ENCODE results near the gene USP44.
"Not testable (repeated sequence)": the region's sequence is repeated elsewhere in the genome, so short reads cannot be mapped to it uniquely, and the experiment has no call there.

Gene USP44

GRCh38 chr12:95551305-95551704 lies at the start of gene USP44:
USP44 (minus strand) TSS chr12:95551476; CDS start chr12:95534256, 17,220 bp downstream.
- Mint-ChIP-seq H3K9me3 (peaks cover 7% of the 10 kb centered on the region), H3K4me3 (peak within 1 kb of the TSS; percentile 81), H3K27me3 (peaks cover 3% of the 10 kb centered on the region), H3K27ac (peak within 1 kb of the TSS; percentile 88), H3K4me1 (ENCODE audit: low read depth) (peaks cover 71% of the 10 kb centered on the region), H3K36me3 (ENCODE audit: low read depth) (peaks cover 8% of the 10 kb centered on the region)

GRCh38 chr12:95600567-95600966 lies 49.3 kb upstream of the USP44 start:
- no peak overlapping the region for H3K4me3 Mint-ChIP-seq
- H3K27me3 Mint-ChIP-seq, result no peaks in the 10 kb centered on the region
- H3K36me3 Mint-ChIP-seq (ENCODE audit: low read depth), result no peaks in the 10 kb centered on the region
- H3K9me3 Mint-ChIP-seq, result no peaks in the 10 kb centered on the region
- H3K4me1 Mint-ChIP-seq (ENCODE audit: low read depth), result no peaks in the 10 kb centered on the region
- no peak overlapping the region for H3K27ac Mint-ChIP-seq

GRCh38 chr12:95599880-95600279 lies 48.6 kb upstream of the USP44 start:
- H3K4me3 Mint-ChIP-seq, result no peak overlapping the region
- no peaks in the 10 kb centered on the region for H3K9me3 Mint-ChIP-seq
- H3K27me3 Mint-ChIP-seq, result no peaks in the 10 kb centered on the region
- H3K27ac Mint-ChIP-seq, result no peak overlapping the region
- H3K4me1 Mint-ChIP-seq (ENCODE audit: low read depth), result no peaks in the 10 kb centered on the region
- no peaks in the 10 kb centered on the region for H3K36me3 Mint-ChIP-seq (ENCODE audit: low read depth)

GRCh38 chr12:95594136-95594535 lies 42.9 kb upstream of the USP44 start:
- no peak overlapping the region for H3K27ac Mint-ChIP-seq

GRCh38 chr12:95593266-95593871 lies 42.1 kb upstream of the USP44 start:
- no peaks in the 10 kb centered on the region for H3K4me1 Mint-ChIP-seq (ENCODE audit: low read depth)
- H3K4me3 Mint-ChIP-seq, result no peak overlapping the region

More at GRCh38 chr12:95594136-95594535, 42.9 kb upstream of the USP44 start:
- H3K27me3 Mint-ChIP-seq, result no peaks in the 10 kb centered on the region
- no peak overlapping the region for H3K4me3 Mint-ChIP-seq
- no peaks in the 10 kb centered on the region for H3K9me3 Mint-ChIP-seq
- H3K36me3 Mint-ChIP-seq (ENCODE audit: low read depth), result no peaks in the 10 kb centered on the region
- no peaks in the 10 kb centered on the region for H3K4me1 Mint-ChIP-seq (ENCODE audit: low read depth)

GRCh38 chr12:95591731-95592130 lies 40.5 kb upstream of the USP44 start:
- Mint-ChIP-seq H3K27ac (no peak overlapping the region), H3K4me1 (ENCODE audit: low read depth) (no peaks in the 10 kb centered on the region), H3K9me3 (no peaks in the 10 kb centered on the region), H3K27me3 (peaks cover 3% of the 10 kb centered on the region), H3K4me3 (no peak overlapping the region), H3K36me3 (ENCODE audit: low read depth) (no peaks in the 10 kb centered on the region)

More at GRCh38 chr12:95593266-95593871, 42.1 kb upstream of the USP44 start:
- no peaks in the 10 kb centered on the region for H3K9me3 Mint-ChIP-seq
- H3K27me3 Mint-ChIP-seq, result no peaks in the 10 kb centered on the region
- H3K27ac Mint-ChIP-seq, result no peak overlapping the region
- H3K36me3 Mint-ChIP-seq (ENCODE audit: low read depth), result no peaks in the 10 kb centered on the region

GRCh38 chr12:95590775-95591174 lies 39.5 kb upstream of the USP44 start:
- no peaks in the 10 kb centered on the region for H3K9me3 Mint-ChIP-seq
- H3K27ac Mint-ChIP-seq, result no peak overlapping the region
- no peak overlapping the region for H3K4me3 Mint-ChIP-seq
- no peaks in the 10 kb centered on the region for H3K36me3 Mint-ChIP-seq (ENCODE audit: low read depth)
- H3K27me3 Mint-ChIP-seq, result peaks cover 3% of the 10 kb centered on the region
- no peaks in the 10 kb centered on the region for H3K4me1 Mint-ChIP-seq (ENCODE audit: low read depth)

GRCh38 chr12:95583933-95584332 lies 32.7 kb upstream of the USP44 start:
- Mint-ChIP-seq H3K27me3 (peaks cover 3% of the 10 kb centered on the region), H3K4me3 (no peak overlapping the region), H3K4me1 (ENCODE audit: low read depth) (no peaks in the 10 kb centered on the region), H3K9me3 (no peaks in the 10 kb centered on the region), H3K36me3 (ENCODE audit: low read depth) (no peaks in the 10 kb centered on the region), H3K27ac (no peak overlapping the region)

GRCh38 chr12:95582230-95583058 lies 31.2 kb upstream of the USP44 start:
- Mint-ChIP-seq H3K9me3 (no peaks in the 10 kb centered on the region), H3K27me3 (peaks cover 3% of the 10 kb centered on the region), H3K4me1 (ENCODE audit: low read depth) (no peaks in the 10 kb centered on the region), H3K27ac (no peak overlapping the region), H3K4me3 (no peak overlapping the region), H3K36me3 (ENCODE audit: low read depth) (no peaks in the 10 kb centered on the region)

- peaks cover 8% of the 10 kb centered on the region for H3K27me3 Mint-ChIP-seq
- no peak overlapping the region for H3K27ac Mint-ChIP-seq
- H3K36me3 Mint-ChIP-seq (ENCODE audit: low read depth), result no peaks in the 10 kb centered on the region
- H3K4me3 Mint-ChIP-seq, result no peak overlapping the region
- no peaks in the 10 kb centered on the region for H3K9me3 Mint-ChIP-seq
- H3K4me1 Mint-ChIP-seq (ENCODE audit: low read depth), result peaks cover 17% of the 10 kb centered on the region
These were observed 26.5 kb upstream of the USP44 start for GRCh38 chr12:95577820-95578219.

- Mint-ChIP-seq H3K4me1 (ENCODE audit: low read depth) (peaks cover 24% of the 10 kb centered on the region), H3K27ac (no peak overlapping the region), H3K27me3 (peaks cover 8% of the 10 kb centered on the region), H3K36me3 (ENCODE audit: low read depth) (no peaks in the 10 kb centered on the region), H3K9me3 (no peaks in the 10 kb centered on the region), H3K4me3 (no peak overlapping the region)
These were observed 23.6 kb upstream of the USP44 start for GRCh38 chr12:95574799-95575452.

- Mint-ChIP-seq H3K27me3 (peaks cover 8% of the 10 kb centered on the region), H3K4me1 (ENCODE audit: low read depth) (peaks cover 24% of the 10 kb centered on the region), H3K27ac (peak overlapping the region; percentile 52), H3K9me3 (no peaks in the 10 kb centered on the region), H3K4me3 (peak overlapping the region; percentile 18), H3K36me3 (ENCODE audit: low read depth) (no peaks in the 10 kb centered on the region)
These were observed 22.8 kb upstream of the USP44 start for GRCh38 chr12:95573951-95574576.

- Mint-ChIP-seq H3K4me1 (ENCODE audit: low read depth) (peaks cover 35% of the 10 kb centered on the region), H3K27ac (no peak overlapping the region), H3K27me3 (peaks cover 8% of the 10 kb centered on the region), H3K4me3 (no peak overlapping the region), H3K36me3 (ENCODE audit: low read depth) (no peaks in the 10 kb centered on the region), H3K9me3 (no peaks in the 10 kb centered on the region)
These were observed 20.1 kb upstream of the USP44 start for GRCh38 chr12:95571369-95571768.

GRCh38 chr12:95568045-95568444 lies 16.8 kb upstream of the USP44 start:
- H3K9me3 Mint-ChIP-seq; H3K27ac Mint-ChIP-seq; H3K27me3 Mint-ChIP-seq; H3K36me3 Mint-ChIP-seq (ENCODE audit: low read depth); H3K4me3 Mint-ChIP-seq: not testable (repeated sequence)
- peaks cover 19% of the 10 kb centered on the region for H3K4me1 Mint-ChIP-seq (ENCODE audit: low read depth)

GRCh38 chr12:95557625-95558024 lies 6.3 kb upstream of the USP44 start:
- no peaks in the 10 kb centered on the region for H3K27me3 Mint-ChIP-seq
- no peak overlapping the region for H3K4me3 Mint-ChIP-seq
- peaks cover 25% of the 10 kb centered on the region for H3K4me1 Mint-ChIP-seq (ENCODE audit: low read depth)
- H3K27ac Mint-ChIP-seq, result no peak overlapping the region
- no peaks in the 10 kb centered on the region for H3K36me3 Mint-ChIP-seq (ENCODE audit: low read depth)
- no peaks in the 10 kb centered on the region for H3K9me3 Mint-ChIP-seq

All from stimulated activated naive CD8-positive, alpha-beta T cell treated with anti-CD3 and anti-CD28 coated beads, Interleukin-15, Interleukin-2, amounts not matched to agents 100 ng/mL and 50 ng/mL, for 24 hours (primary cell).